Stimulated activated CD4-positive, alpha-beta T cell treated with anti-CD3 and anti-CD28 coated beads, Interleukin-12 subunit alpha, Interleukin-12 subunit beta, amount 100 ng/mL, for 24 hours (primary cell): ENCODE data around the gene KRTAP2-2.
"Not testable (repeated sequence)": the region's sequence is repeated elsewhere in the genome, so short reads cannot be mapped to it uniquely, and the experiment has no call there.

Source experiments
- DNase-seq, 2 experiments: peaks; one replicate each; pipeline ENCODE4 v3.0.0-alpha.2; 2020; ENCODE audit warnings: low read depth in 2 of 2

The KRTAP2-2 gene, protein sequence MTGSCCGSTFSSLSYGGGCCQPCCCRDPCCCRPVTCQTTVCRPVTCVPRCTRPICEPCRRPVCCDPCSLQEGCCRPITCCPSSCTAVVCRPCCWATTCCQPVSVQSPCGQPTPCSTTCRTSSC

GRCh38 chr17:41055130-41055529 lies at the start of gene KRTAP2-2:
KRTAP2-2 (minus strand) TSS chr17:41055230; CDS start chr17:41055211, 19 bp downstream.
- not testable (repeated sequence) for DNase-seq

- not testable (repeated sequence) for DNase-seq
Observed at GRCh38 chr17:41104386-41105038, 49.5 kb upstream of the KRTAP2-2 start.

- no peak for DNase-seq
Observed at GRCh38 chr17:41103896-41104295, 48.9 kb upstream of the KRTAP2-2 start.

- no peak for DNase-seq
Observed at GRCh38 chr17:41101586-41102259, 46.7 kb upstream of the KRTAP2-2 start, which contains the start of gene KRTAP4-16. KRTAP4-16 (minus strand) TSS chr17:41102209; CDS start chr17:41102209, 0 bp downstream.

DNA sequence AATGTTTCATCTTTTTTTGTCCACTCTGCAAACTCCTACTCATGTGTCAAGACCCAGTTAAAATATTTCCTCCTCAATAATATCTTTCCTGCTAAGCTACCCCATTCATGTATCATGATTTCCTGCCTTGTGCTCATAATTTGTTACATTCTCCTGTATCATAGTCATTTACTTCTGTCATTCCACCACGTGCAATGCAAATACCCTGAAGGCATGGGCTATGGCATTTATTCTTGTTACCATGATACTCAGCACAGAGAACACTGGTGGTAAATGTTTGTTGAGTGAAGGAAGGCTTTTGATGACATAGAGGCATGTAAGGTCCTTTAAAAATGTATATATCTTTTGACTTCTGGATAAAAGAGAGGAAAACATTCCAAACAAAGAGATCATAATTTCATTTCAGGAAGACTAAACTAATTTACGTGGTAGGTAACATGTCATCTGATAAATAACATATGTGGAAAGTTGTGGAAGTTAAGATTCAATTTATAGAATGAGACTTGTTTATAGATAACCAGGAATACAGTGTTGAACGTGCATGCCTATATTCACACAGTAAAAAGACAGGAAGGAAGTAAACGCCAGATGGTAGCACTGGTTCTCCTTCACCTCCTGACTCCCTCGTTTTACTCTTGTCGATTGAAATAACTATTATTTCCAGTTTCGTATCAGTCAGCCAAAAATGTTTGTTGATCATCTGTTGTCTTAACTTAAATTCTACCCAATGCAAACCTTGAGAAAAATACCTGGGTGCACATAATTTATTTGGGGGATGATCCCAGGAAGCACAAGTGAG lies 44.9 kb upstream of the KRTAP2-2 start:
- not testable (repeated sequence) for DNase-seq

DNA sequence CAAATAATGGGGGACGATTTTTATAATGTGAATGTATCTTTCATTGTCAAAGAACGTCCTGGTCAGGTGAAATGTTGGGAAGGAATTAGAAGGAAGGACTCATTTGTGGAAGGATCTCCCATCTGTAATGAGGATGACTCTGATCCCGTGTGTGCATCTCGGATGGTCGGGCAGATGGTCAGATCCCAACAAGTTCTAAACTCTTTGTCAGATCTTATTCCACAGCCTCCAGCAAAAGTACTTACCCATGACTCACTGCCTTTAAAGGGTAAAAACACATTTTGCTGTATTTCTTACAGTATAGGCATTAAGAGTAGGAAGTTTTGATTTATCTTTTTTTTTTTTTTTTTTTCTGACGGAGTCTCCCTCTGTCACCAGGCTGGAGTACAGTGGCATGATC lies 43.5 kb upstream of the KRTAP2-2 start:
- DNase-seq, result no peak

GRCh38 chr17:41098042-41098441 lies 43.0 kb upstream of the KRTAP2-2 start, which contains the start of gene KRTAP4-8:
KRTAP4-8 (minus strand) TSS chr17:41098142; CDS start chr17:41098084, 58 bp downstream.
- no peak for DNase-seq

- no peak for DNase-seq
Observed at GRCh38 chr17:41096055-41096454, 41.0 kb upstream of the KRTAP2-2 start.

DNA sequence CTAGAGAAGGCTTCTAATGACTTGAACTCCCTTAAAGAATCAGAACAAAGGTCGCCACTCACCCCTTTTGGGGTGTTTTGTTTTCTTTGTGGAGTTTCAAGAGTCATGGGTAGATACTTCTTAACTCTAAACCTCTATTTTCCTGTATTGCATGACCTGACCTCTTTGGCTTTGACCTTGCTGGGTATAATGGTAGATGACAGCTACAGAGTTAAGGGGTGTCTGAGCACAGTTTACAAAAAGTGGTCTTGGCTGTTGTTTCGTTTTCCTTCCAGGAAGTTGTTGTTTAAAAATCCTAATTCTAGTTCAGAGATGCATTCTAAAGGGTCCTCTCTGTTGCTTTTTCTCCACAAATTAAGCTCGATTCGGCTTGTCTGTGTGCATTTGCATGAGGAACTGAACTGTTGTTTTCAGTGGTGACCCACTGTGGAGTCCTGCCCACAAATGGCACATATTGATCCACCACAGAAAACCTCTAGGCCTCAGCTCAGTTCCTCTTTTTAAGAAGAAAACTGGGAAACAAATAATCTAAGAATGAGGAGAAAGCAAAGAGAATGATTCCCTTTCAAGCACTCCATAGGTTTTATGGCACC lies 33.8 kb upstream of the KRTAP2-2 start:
- not testable (repeated sequence) for DNase-seq

DNA sequence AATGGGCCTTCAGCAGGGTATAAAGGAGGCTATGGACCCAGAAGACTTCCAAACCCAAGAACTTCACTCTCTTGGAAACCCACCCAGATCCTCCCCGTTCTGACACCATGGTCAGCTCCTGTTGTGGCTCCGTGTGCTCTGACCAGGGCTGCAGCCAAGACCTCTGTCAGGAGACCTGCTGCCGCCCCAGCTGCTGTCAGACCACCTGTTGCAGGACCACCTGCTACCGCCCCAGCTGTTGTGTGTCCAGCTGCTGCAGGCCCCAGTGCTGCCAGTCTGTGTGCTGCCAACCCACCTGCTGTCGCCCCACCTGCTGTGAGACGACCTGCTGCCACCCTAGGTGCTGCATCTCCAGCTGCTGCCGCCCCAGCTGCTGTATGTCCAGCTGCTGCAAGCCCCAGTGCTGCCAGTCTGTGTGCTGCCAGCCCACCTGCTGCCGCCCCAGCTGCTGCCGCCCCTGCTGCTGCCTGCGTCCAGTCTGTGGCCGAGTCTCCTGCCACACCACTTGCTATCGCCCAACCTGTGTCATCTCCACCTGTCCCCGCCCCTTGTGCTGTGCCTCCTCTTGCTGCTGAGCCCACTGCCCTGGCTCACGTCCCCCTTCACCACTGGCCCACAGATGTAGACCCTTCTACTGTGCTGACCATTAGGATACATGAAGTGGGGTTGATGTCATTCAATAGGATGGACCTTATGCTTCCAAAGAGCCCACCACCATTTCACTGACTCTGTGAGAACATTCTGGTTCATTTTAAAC lies 29.2 kb upstream of the KRTAP2-2 start, which contains the start of gene KRTAP4-7:
Gene KRTAP4-7 (plus strand): TSS at position 51 of the 757 bp plus-strand sequence. CDS start 57 bp downstream, at position 108.
- not testable (repeated sequence) for DNase-seq

DNA sequence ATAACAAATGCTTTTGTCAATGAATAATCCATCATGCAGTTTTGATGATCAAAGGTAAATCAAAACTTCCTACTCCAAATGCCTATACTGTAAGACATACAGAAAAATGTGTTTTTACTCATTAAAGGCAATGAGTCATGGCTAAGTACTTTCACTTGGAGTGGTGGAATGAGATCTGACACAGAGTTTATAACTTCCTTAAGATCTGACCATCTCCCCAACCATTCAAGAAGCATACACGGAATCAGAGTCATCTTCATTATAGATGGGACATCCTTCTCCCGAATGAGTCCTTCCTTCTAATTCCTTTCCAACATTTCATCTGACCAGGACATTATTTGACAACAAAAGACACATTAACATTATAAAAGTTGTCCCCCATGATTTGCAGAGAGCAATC lies 28.4 kb upstream of the KRTAP2-2 start:
- DNase-seq, result not testable (repeated sequence)

DNA sequence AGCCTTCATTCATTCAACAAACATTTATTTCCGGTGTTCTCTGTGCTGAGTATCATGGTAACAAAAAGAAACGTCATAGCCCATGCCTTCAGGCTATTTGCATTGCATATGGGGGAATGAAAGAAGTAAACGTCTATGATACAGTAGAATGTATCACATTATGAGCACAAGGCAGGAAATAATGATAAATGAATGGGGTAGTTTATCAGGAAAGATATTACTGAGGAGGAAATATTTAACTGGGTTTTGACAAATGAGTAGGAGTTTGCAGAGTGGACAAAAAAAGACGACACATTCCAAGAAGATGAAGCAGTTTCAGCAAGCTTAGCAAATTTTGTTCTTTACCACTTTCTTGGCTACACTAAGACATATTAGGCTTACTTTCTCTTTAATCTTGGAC lies 27.6 kb upstream of the KRTAP2-2 start:
- no peak for DNase-seq

- DNase-seq, result no peak
Observed at GRCh38 chr17:41076788-41077187, 21.8 kb upstream of the KRTAP2-2 start.

DNA sequence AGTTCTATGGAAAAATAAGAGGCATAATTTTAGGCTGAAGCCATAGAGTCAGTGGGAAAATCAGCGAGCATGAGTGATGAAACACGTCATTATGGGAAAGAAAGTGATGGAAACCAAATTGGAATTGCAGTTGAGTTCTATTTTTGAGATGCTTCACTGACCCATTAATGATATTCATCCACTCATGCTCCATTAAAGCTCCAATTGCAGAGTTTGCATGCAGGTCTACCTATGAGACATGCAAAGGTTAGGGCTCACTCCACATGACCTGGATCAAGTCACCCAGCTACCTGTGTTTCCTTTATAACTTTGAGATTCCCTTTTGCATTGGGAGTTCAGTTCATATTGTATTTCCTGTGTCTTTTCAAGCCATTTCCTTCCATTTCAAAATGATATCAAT lies 18.6 kb upstream of the KRTAP2-2 start:
- no peak for DNase-seq

- DNase-seq, result no peak
Observed at GRCh38 chr17:41071606-41072360, 16.8 kb upstream of the KRTAP2-2 start.

- DNase-seq, result no peak
Observed at GRCh38 chr17:41069031-41069430, 14.0 kb upstream of the KRTAP2-2 start.

DNA sequence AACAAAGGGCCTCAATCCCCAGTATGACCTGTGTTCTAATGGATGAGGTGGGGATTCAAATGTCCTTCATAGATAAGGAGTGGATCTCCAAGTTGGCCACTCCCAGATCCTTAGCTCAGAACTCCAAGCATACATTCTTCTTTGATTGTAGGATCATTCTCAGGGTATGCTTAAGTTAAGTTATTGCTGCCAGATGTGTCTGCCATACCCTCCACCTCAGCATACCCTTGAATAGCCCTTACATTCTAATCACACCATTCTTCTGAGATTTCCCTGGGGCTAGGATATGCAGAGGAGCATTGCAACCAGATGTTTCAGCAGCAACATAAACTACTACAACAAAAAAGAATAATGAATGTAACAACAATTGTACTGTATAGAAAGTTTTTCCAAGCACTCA lies 12.3 kb upstream of the KRTAP2-2 start:
- no peak for DNase-seq

GRCh38 chr17:41065829-41066624 lies 11.0 kb upstream of the KRTAP2-2 start, which contains the start of gene KRTAP2-4:
KRTAP2-4 (minus strand) TSS chr17:41065879; CDS start chr17:41065845, 34 bp downstream.
- no peak for DNase-seq
